Type B pancreatic cell (in vitro differentiated cells): ENCODE measurements around the gene KRT77. TPM values are rescaled to one million over a fixed set of nuclear protein-coding genes. Genes with fewer than 3 reads are reported as not detected.

Experiments
- DNase-seq: peaks from one replicate; pipeline ENCODE4 v3.0.0; 2021; ENCODE audit warnings: mixed read lengths; ENCODE audit not compliant: unreplicated experiment; ENCODE audit errors: extremely low spot score
- H3K27ac Mint-ChIP-seq: 2 replicates; pipeline ENCODE4 v1.8.0; 2021; ENCODE audit warnings: mild to moderate bottlenecking, mixed read lengths
- H3K27me3 Mint-ChIP-seq: 2 replicates; pipeline ENCODE4 v1.8.0; 2021; ENCODE audit warnings: mixed read lengths
- H3K36me3 Mint-ChIP-seq: 2 replicates; pipeline ENCODE4 v1.8.0; 2021; ENCODE audit warnings: mixed read lengths
- H3K4me1 Mint-ChIP-seq: one replicate; pipeline ENCODE4 v1.8.0; 2021; ENCODE audit warnings: mixed read lengths; ENCODE audit not compliant: unreplicated experiment
- H3K4me3 Mint-ChIP-seq: 2 replicates; pipeline ENCODE4 v1.8.0; 2021; ENCODE audit warnings: mild to moderate bottlenecking, mixed read lengths
- H3K9me3 Mint-ChIP-seq: 2 replicates; pipeline ENCODE4 v1.8.0; 2021; ENCODE audit warnings: mixed read lengths
- total RNA-seq: library from RNA; stranded (reverse); gene quantifications from 2 replicates; pipeline ENCODE4 v1.2.1, GENCODE V29; 2021; ENCODE audit warnings: low replicate concordance
- TF ChIP-seq, protein P1 (sequence below): fragments of 200-600 bp; sonication (generic); conservative IDR thresholded peaks from 2 replicates; pipeline ENCODE4 v1.5.0; 2021; ENCODE audit warnings: antibody characterized with exemption, mild to moderate bottlenecking

KRT77 gene
- total RNA-seq, 1 donor from 2014 or later = 0.27 TPM

DNA sequence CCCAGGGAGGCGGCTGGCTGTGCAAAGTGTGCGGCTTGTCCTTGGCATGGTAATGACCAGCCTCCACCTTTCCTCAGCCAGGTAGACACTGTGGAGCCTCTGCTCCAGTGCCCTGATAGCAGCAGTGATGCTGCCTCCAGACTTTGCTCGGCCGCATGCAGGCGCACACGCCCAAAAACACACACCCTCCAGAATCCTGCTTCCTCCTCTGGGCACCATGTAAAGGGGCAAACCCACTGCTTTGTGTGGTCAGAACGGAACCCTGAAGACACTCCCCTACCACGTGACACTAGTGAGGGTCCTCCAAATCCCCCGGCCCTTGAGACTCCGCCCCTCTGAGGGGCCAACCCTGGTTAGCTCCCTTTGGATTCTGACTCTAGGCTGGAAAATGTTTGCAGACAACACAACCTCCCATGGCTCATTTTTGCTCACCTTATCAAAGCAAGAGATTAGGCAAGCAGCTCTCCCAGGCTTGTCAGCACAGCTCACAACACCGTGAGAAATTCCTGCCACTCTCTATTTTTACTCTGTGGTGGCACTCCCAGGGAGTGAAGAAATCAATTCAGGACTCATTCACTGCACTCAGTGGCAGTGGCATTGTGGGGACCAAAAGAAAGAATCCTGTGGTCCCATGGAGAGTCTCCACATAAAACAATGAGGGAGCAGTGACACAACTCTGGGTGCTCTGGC is 4.5 kb downstream of the KRT77 start:
- Mint-ChIP-seq H3K27me3 (peaks cover 40% of the 10 kb centered on the region), H3K4me3 (no peak overlapping the region), H3K9me3 (no peaks in the 10 kb centered on the region), H3K36me3 (no peaks in the 10 kb centered on the region), H3K4me1 (no peaks in the 10 kb centered on the region), H3K27ac (no peak overlapping the region)
- no peak for DNase-seq
- TF ChIP-seq, protein P1, sequence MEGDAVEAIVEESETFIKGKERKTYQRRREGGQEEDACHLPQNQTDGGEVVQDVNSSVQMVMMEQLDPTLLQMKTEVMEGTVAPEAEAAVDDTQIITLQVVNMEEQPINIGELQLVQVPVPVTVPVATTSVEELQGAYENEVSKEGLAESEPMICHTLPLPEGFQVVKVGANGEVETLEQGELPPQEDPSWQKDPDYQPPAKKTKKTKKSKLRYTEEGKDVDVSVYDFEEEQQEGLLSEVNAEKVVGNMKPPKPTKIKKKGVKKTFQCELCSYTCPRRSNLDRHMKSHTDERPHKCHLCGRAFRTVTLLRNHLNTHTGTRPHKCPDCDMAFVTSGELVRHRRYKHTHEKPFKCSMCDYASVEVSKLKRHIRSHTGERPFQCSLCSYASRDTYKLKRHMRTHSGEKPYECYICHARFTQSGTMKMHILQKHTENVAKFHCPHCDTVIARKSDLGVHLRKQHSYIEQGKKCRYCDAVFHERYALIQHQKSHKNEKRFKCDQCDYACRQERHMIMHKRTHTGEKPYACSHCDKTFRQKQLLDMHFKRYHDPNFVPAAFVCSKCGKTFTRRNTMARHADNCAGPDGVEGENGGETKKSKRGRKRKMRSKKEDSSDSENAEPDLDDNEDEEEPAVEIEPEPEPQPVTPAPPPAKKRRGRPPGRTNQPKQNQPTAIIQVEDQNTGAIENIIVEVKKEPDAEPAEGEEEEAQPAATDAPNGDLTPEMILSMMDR = no peak

DNA sequence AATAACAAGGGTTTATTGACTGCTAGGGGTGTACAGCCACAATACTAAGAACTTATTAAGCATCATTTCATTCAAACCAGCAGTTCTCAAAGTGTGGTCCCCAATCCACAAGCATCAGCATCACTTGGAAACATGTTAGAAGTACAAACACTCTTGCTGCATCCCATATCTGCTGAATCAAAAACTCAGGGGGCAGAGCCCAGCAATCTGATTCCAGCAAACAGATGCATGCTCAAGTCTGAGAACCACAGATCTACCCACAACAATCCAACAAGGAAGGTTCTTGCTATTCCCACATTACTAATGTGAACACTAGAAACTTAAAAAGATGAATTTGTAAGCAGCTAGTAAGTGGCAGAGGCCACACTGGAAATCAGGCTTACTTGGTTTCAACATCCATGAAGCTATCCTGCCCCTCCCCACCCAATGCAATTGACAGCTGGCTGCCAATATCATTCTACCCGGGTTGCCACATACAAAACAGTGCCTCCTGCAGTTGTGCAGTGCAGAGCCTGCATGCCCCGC is 6.2 kb downstream of the KRT77 start:
- DNase-seq = no peak
- H3K4me3 Mint-ChIP-seq = no peak overlapping the region
- TF ChIP-seq, protein P1 = no peak
- H3K27ac Mint-ChIP-seq = no peak overlapping the region
- H3K36me3 Mint-ChIP-seq = no peaks in the 10 kb centered on the region
- no peaks in the 10 kb centered on the region for H3K9me3 Mint-ChIP-seq
- H3K4me1 Mint-ChIP-seq = no peaks in the 10 kb centered on the region
- peaks cover 47% of the 10 kb centered on the region for H3K27me3 Mint-ChIP-seq

DNA sequence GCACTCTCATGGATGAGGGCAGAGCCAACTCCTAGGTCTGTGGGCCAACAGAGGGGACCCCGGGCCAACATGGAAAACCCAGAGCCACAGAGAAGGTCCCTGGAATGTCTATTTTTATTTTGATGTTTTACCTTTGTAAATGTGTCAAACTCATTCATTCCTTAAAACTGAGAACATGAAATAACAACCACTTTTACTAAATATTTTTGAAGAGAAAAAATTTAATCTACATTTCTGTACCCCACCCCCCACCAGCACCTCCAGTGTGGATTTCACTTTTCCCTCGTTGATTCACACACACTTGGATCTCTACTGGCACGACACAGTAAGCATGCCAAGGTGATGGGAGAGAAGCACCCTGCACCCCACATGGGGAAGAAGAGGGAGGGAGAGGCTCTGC is 6.7 kb downstream of the KRT77 start:
- Mint-ChIP-seq H3K9me3 (no peaks in the 10 kb centered on the region), H3K36me3 (no peaks in the 10 kb centered on the region), H3K27ac (no peak overlapping the region), H3K4me3 (no peak overlapping the region), H3K27me3 (peaks cover 48% of the 10 kb centered on the region), H3K4me1 (peaks cover 3% of the 10 kb centered on the region)
- no peak for DNase-seq
- TF ChIP-seq, protein P1 = no peak

DNA sequence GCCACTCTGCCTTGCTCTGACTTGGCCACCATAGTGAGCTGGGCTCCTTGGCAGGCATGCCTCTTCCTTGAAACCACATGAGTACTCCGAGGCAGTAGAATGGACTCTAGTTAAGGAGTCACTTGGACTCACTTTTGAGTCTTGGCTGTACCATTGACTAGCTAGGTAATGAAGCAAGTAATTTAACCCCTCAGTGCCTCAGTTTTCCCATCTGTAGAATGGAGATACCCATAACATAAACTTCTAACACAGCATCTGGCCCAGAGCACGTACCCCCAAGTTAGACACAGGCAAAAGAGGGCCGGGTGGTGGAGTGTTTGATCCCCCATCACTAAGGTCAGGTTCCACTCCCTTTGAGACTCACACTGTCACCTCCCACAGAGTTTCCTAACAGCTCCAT is 8.3 kb downstream of the KRT77 start:
- peaks cover 61% of the 10 kb centered on the region for H3K27me3 Mint-ChIP-seq
- H3K4me1 Mint-ChIP-seq = peaks cover 13% of the 10 kb centered on the region
- no peaks in the 10 kb centered on the region for H3K9me3 Mint-ChIP-seq
- H3K4me3 Mint-ChIP-seq = no peak overlapping the region
- no peaks in the 10 kb centered on the region for H3K36me3 Mint-ChIP-seq
- TF ChIP-seq, protein P1 = no peak
- no peak overlapping the region for H3K27ac Mint-ChIP-seq
- no peak for DNase-seq

DNA sequence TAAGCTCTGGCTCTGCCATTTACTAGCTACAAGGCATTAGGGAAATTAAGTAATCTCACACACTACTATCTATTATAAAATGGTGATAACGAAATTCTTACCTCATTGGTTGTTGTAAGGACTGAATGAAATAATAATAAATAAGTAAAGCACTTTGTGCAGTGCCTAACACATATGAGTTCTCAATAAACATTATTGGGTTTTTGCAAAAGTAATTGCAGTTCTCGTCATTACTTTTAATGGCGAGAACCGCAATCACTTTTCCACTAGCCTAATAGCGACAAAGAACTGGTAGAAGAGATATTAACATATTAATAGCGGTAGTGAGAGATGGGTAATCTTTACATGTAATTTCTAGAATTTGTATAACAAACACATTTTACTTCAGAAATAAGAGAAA is 9.2 kb downstream of the KRT77 start:
- Mint-ChIP-seq H3K27me3 (peaks cover 65% of the 10 kb centered on the region), H3K4me3 (no peak overlapping the region), H3K4me1 (peaks cover 13% of the 10 kb centered on the region), H3K27ac (no peak overlapping the region), H3K9me3 (no peaks in the 10 kb centered on the region), H3K36me3 (no peaks in the 10 kb centered on the region)
- TF ChIP-seq, protein P1 = no peak
- DNase-seq = no peak
